Vagina (tissue), 2 donors: ENCODE results near the gene NACC2. TPM values are rescaled to one million over a fixed set of nuclear protein-coding genes. Genes with fewer than 3 reads are reported as not detected.

Experiments used
- DNase-seq, 2 donors: peaks; one replicate each; pipeline ENCODE4 v3.0.0-alpha.2; 2017; ENCODE audit errors: extremely low spot score in 2 of 2
- H3K27ac ChIP-seq: fragments of 200-600 bp; sonication (generic); one replicate; pipeline ENCODE4 v1.5.1; 2019
- H3K27me3 ChIP-seq: fragments of 200-600 bp; sonication (generic); one replicate; pipeline ENCODE4 v1.5.1; 2019
- H3K36me3 ChIP-seq, 2 donors: fragments of 200-600 bp; sonication (generic); one replicate each; pipeline ENCODE4 v1.5.1; 2017 to 2019
- H3K4me1 ChIP-seq: fragments of 200-600 bp; sonication (generic); one replicate; pipeline ENCODE4 v1.5.1; 2019
- H3K4me3 ChIP-seq, 2 donors: fragments of 200-600 bp; sonication (generic); 1 replicate in 1 of 2; 2 replicates in 1 of 2; pipeline ENCODE4 v1.5.1; 2016 to 2019
- H3K9me3 ChIP-seq: fragments of 200-600 bp; sonication (generic); one replicate; pipeline ENCODE4 v1.5.1; 2019
- CTCF ChIP-seq, 3 experiments: fragments of 450-650 bp in 2 of 3; fragments of 200-600 bp in 1 of 3; sonication (generic) in 1 of 3; IDR thresholded peaks; one replicate each; pipeline ENCODE4 v1.5.1; 2017 to 2019; ENCODE audit warnings: antibody characterized with exemption in 3 of 3, mild to moderate bottlenecking in 2 of 3, moderate library complexity in 2 of 3
- POLR2A ChIP-seq, 2 donors: fragments of 450-650 bp; IDR thresholded peaks; one replicate each; pipeline ENCODE4 v1.6.1; 2017; ENCODE audit warnings: antibody characterized with exemption in 2 of 2, mild to moderate bottlenecking in 2 of 2, moderate library complexity in 2 of 2
- POLR2AphosphoS5 ChIP-seq, 2 donors: sonication (generic); formaldehyde crosslinking; IDR thresholded peaks; one replicate each; pipeline ENCODE4 v1.9.0; 2017; ENCODE audit warnings: antibody characterized with exemption in 2 of 2, mild to moderate bottlenecking in 2 of 2, low read depth in 1 of 2; ENCODE audit not compliant: insufficient read depth in 1 of 2
- intact Hi-C: fragments of 100-400 bp; cut with DNase I; formaldehyde crosslinking; loops from one replicate; pipeline ENCODE4 v1.15.1; 2023
- total RNA-seq: library from RNA; depleted of rRNA; stranded (reverse); fragments of >200 nt; gene quantifications from one replicate; pipeline ENCODE4 v1.2.3, GENCODE V29; 2016

The NACC2 gene
- total RNA-seq, 1 donor from 2014 or later: 21.1 TPM

DNA sequence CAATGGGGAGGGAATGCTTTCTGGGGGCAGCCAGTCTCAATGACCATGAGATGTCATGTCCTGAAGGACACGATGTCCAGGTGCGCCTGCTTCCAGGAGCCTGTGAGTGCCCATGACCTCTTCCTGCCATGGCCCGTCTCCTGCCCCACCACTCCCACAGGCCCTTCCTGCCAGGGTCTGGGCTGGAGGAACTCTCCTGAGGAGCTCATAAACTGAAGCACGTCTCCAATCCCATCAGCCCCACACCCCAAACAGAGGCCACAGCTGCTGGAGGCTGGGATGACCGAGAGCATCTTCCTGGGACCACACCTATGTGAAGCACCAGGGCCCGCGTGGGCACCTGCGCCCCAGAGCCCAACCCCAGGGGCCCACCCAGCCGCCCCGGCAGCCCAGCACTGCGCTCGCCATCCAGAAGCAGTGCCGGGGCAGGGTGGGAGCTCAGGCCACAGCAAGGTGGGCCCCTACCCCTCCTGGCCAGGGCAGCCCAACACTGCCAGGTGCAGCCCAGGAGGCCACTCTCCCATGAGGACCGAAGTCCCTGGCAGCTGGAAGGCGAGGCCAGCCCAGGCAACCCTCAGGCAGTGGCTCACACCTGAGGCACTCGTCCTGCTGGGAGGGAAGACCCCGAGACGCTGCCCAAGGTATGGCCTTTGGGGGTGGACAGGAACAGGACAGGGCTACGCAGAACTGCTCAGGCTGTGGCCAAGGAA is 80.0 kb downstream of the NACC2 start:
- no peak for DNase-seq
- Histone ChIP-seq H3K36me3 (peaks cover 0 to 22% of the 10 kb centered on the region in 2 donors), H3K27me3 (no peaks in the 10 kb centered on the region), H3K4me1 (peaks cover 21% of the 10 kb centered on the region), H3K4me3 (no peak overlapping the region), H3K9me3 (no peaks in the 10 kb centered on the region), H3K27ac (no peak overlapping the region)
- TF ChIP-seq POLR2AphosphoS5 (IDR thresholded peaks at IDR 0.05; ENCODE audit: insufficient read depth in 1 of 2, low read depth in 1 of 2) (no peak), POLR2A (IDR thresholded peaks at IDR 0.05) (no peak), CTCF (IDR thresholded peaks at IDR 0.05) (no peak)
- intact Hi-C loops: no loop called here

- peaks cover 0 to 22% of the 10 kb centered on the region in 2 donors for H3K36me3 ChIP-seq
- intact Hi-C loops: no loop called here
- no peak for DNase-seq
Measured at GRCh38 chr9:136014147-136014923, 80.8 kb downstream of the NACC2 start.

GRCh38 chr9:136013524-136014034 is 81.5 kb downstream of the NACC2 start:
- intact Hi-C loops: loop anchor here (2.0 kb wide), 2 partner anchors 21 to 75 kb away; no protein-coding TSS in a partner anchor
- TF ChIP-seq POLR2A (IDR thresholded peaks at IDR 0.05) (no peak), POLR2AphosphoS5 (IDR thresholded peaks at IDR 0.05; ENCODE audit: insufficient read depth in 1 of 2, low read depth in 1 of 2) (no peak), CTCF (IDR thresholded peaks at IDR 0.05) (no peak)
- H3K4me1 ChIP-seq: peaks cover 30% of the 10 kb centered on the region

More at GRCh38 chr9:136014147-136014923, 80.8 kb downstream of the NACC2 start:
- TF ChIP-seq POLR2A (IDR thresholded peaks at IDR 0.05) (no peak), POLR2AphosphoS5 (IDR thresholded peaks at IDR 0.05; ENCODE audit: insufficient read depth in 1 of 2, low read depth in 1 of 2) (no peak), CTCF (IDR thresholded peaks at IDR 0.05) (no peak)
- no peak overlapping the region for H3K4me3 ChIP-seq
- peaks cover 23% of the 10 kb centered on the region for H3K4me1 ChIP-seq
- H3K27me3 ChIP-seq: no peaks in the 10 kb centered on the region
- no peak overlapping the region for H3K27ac ChIP-seq
- H3K9me3 ChIP-seq: no peaks in the 10 kb centered on the region

GRCh38 chr9:136013116-136013515 is 82.0 kb downstream of the NACC2 start:
- TF ChIP-seq CTCF (IDR thresholded peaks at IDR 0.05) (no peak), POLR2A (IDR thresholded peaks at IDR 0.05) (no peak), POLR2AphosphoS5 (IDR thresholded peaks at IDR 0.05; ENCODE audit: insufficient read depth in 1 of 2, low read depth in 1 of 2) (no peak)
- Histone ChIP-seq H3K9me3 (no peaks in the 10 kb centered on the region), H3K27ac (peak overlapping the region; percentile 51), H3K4me1 (peaks cover 35% of the 10 kb centered on the region), H3K36me3 (peaks cover 0 to 22% of the 10 kb centered on the region in 2 donors), H3K4me3 (no peak overlapping the region), H3K27me3 (no peaks in the 10 kb centered on the region)
- DNase-seq: no peak
- intact Hi-C loops: loop anchor here (2.0 kb wide), 2 partner anchors 20 to 76 kb away; no protein-coding TSS in a partner anchor

More at GRCh38 chr9:136013524-136014034, 81.5 kb downstream of the NACC2 start:
- Histone ChIP-seq H3K27ac (no peak overlapping the region), H3K4me3 (no peak overlapping the region), H3K36me3 (peaks cover 0 to 22% of the 10 kb centered on the region in 2 donors), H3K27me3 (no peaks in the 10 kb centered on the region), H3K9me3 (no peaks in the 10 kb centered on the region)
- DNase-seq: no peak
